HG02970 (cell line): Measurements from ENCODE around the gene IRF7.
A peak's percentile ranks its signal among the peaks of the same experiment; 100 is the strongest.
"Not testable (repeated sequence)": the region's sequence is repeated elsewhere in the genome, so short reads cannot be mapped to it uniquely, and the experiment has no call there.

Source experiments
- ATAC-seq: cut with Tn5 transposase; IDR thresholded peaks from one replicate; pipeline ENCODE4 v1.9.1; 2021; ENCODE audit warnings: mild to moderate bottlenecking, moderate library complexity, moderate number of reproducible peaks; ENCODE audit not compliant: unreplicated experiment, low FRiP score

Gene IRF7

GRCh38 chr11:615504-616319, at the start of gene IRF7:
TSS of gene IRF7 (minus strand) at chr11:615950. CDS start at chr11:615364, 586 bp downstream.
- ATAC-seq: peak; percentile 69

- ATAC-seq: no peak
Measured at GRCh38 chr11:665062-665703, 49.4 kb upstream of the IRF7 start.

- ATAC-seq: no peak
Measured at GRCh38 chr11:662689-663274, 47.0 kb upstream of the IRF7 start.

- ATAC-seq: no peak
Measured at GRCh38 chr11:660681-661444, 45.1 kb upstream of the IRF7 start.

- ATAC-seq: no peak
Measured at GRCh38 chr11:660281-660680, 44.5 kb upstream of the IRF7 start.

GRCh38 chr11:659532-660085, 43.9 kb upstream of the IRF7 start:
- no peak for ATAC-seq

- no peak for ATAC-seq
Measured at GRCh38 chr11:657691-658126, 42.0 kb upstream of the IRF7 start.

GRCh38 chr11:656866-657265, 41.1 kb upstream of the IRF7 start:
- no peak for ATAC-seq

GRCh38 chr11:656426-656825, 40.7 kb upstream of the IRF7 start:
- no peak for ATAC-seq

GRCh38 chr11:655036-655726, 39.4 kb upstream of the IRF7 start:
- ATAC-seq: no peak

- not testable (repeated sequence) for ATAC-seq
Measured at GRCh38 chr11:654444-654843, 38.7 kb upstream of the IRF7 start.

GRCh38 chr11:653837-654236, 38.1 kb upstream of the IRF7 start:
- no peak for ATAC-seq

- not testable (repeated sequence) for ATAC-seq
Measured at GRCh38 chr11:653136-653535, 37.4 kb upstream of the IRF7 start.

GRCh38 chr11:650482-650881, 34.7 kb upstream of the IRF7 start:
- no peak for ATAC-seq

- not testable (repeated sequence) for ATAC-seq
Measured at GRCh38 chr11:647672-648158, 32.0 kb upstream of the IRF7 start.

GRCh38 chr11:646214-646613, 30.5 kb upstream of the IRF7 start:
- no peak for ATAC-seq

- ATAC-seq: no peak
Measured at GRCh38 chr11:645536-645935, 29.8 kb upstream of the IRF7 start.

GRCh38 chr11:643849-644738, 28.3 kb upstream of the IRF7 start:
- ATAC-seq: no peak

- no peak for ATAC-seq
Measured at GRCh38 chr11:643366-643765, 27.6 kb upstream of the IRF7 start.
